BLaER1 (cell line): ENCODE measurements around the gene SFT2D2.
"Not testable (repeated sequence)": the region's sequence is repeated elsewhere in the genome, so short reads cannot be mapped to it uniquely, and the experiment has no call there.

Source experiments
- H3K27ac ChIP-seq: shearing (Covaris generic); formaldehyde crosslinking; 2 replicates; pipeline ENCODE4 v1.8.1; 2022
- H3K27me3 ChIP-seq: shearing (Covaris generic); formaldehyde crosslinking; 2 replicates; pipeline ENCODE4 v1.8.1; 2022
- H3K36me3 ChIP-seq: shearing (Covaris generic); formaldehyde crosslinking; 2 replicates; pipeline ENCODE4 v1.8.1; 2022
- H3K4me1 ChIP-seq: shearing (Covaris generic); formaldehyde crosslinking; 2 replicates; pipeline ENCODE4 v1.8.1; 2022
- H3K4me2 ChIP-seq: shearing (Covaris generic); formaldehyde crosslinking; 2 replicates; pipeline ENCODE4 v1.8.1; 2022
- H3K4me3 ChIP-seq: shearing (Covaris generic); formaldehyde crosslinking; 2 replicates; pipeline ENCODE4 v1.8.1; 2022
- H3K9ac ChIP-seq: shearing (Covaris generic); formaldehyde crosslinking; 2 replicates; pipeline ENCODE4 v1.8.1; 2022
- H3K9me3 ChIP-seq: shearing (Covaris generic); formaldehyde crosslinking; 2 replicates; pipeline ENCODE4 v1.8.1; 2022
- H4K20me1 ChIP-seq: shearing (Covaris generic); formaldehyde crosslinking; 2 replicates; pipeline ENCODE4 v1.8.1; 2022
- Cebpa-rat ChIP-seq: shearing (Covaris generic); IDR thresholded peaks from 2 replicates; pipeline ENCODE4 v1.8.1; 2022

Gene SFT2D2

DNA sequence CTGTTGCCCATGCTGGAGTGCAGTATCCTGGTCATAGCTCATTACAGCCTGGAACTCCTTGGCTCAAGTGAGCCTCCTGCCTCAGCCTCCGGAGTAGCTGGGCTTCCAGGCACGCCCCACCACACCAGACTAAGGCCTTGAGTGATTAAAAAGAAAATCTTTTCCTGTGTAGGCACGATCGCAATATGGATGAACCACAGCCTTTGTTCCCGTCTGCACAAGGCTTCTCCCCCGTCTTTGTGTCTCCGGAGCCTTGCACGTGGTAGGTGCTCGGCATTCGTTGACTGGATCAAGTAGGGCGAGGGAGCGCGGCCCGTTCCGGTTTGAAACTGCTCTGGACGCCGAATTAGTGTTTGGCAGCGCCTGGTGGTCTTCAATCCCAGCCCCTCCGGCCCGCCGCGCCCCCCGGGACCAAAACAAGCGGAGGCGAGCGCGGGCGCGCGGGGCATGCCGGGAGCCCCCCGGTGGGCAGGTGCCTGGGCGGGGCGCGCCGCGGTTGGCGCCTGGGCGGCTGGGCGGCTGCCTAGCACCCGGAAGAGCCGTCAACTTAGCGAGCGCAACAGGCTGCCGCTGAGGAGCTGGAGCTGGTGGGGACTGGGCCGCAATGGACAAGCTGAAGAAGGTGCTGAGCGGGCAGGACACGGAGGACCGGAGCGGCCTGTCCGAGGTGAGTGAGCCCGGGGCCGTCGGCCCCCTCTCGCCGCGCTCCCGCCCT, at the start of gene SFT2D2:
Gene SFT2D2 (plus strand): TSS at position 529 of the 715 bp plus-strand sequence. CDS start 76 bp downstream, at position 605.
- Histone ChIP-seq H3K9me3 (no peaks in the 10 kb centered on the region), H3K4me2 (peak within 1 kb of the TSS; percentile 92), H3K9ac (peak within 1 kb of the TSS; percentile 96), H3K27me3 (no peaks in the 10 kb centered on the region), H4K20me1 (peaks cover 46% of the 10 kb centered on the region), H3K4me1 (peaks cover 53% of the 10 kb centered on the region), H3K4me3 (peak within 1 kb of the TSS; percentile 94), H3K27ac (peak within 1 kb of the TSS; percentile 94), H3K36me3 (peaks cover 14% of the 10 kb centered on the region)
- TF ChIP-seq Cebpa-rat = no peak

DNA sequence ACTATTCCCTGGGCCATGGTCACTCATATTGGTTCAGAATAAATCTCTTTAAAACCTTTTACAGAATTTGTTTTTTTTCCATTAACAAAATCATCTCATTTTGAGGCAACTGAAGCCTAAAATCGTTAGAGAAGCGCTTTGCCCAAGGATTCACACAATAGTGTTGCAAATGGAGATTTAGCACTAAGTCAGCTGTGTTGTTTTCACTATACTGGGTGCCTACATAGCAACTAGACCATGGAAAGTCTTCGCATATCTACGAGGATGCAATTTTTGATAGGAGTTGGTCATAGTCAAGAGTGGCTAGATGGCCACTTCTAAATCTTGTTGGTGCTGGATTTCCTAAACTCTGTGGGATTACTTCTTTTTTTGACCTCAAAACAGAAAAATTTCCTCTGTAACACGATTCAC, 47.6 kb upstream of the SFT2D2 start:
- Histone ChIP-seq H3K4me2 (peak overlapping the region; percentile 62), H3K4me3 (peak overlapping the region; percentile 95), H4K20me1 (peaks cover 37% of the 10 kb centered on the region), H3K27ac (peak overlapping the region; percentile 84), H3K27me3 (no peaks in the 10 kb centered on the region), H3K4me1 (peaks cover 17% of the 10 kb centered on the region), H3K36me3 (no peaks in the 10 kb centered on the region), H3K9me3 (no peaks in the 10 kb centered on the region), H3K9ac (peak overlapping the region; percentile 90)
- TF ChIP-seq Cebpa-rat = no peak

- H3K36me3 ChIP-seq = no peaks in the 10 kb centered on the region
- H3K27ac ChIP-seq = peak within 1 kb of the TSS; percentile 84
- H3K9me3 ChIP-seq = no peaks in the 10 kb centered on the region
- peaks cover 41% of the 10 kb centered on the region for H4K20me1 ChIP-seq
- no peak for TF ChIP-seq Cebpa-rat
- peak within 1 kb of the TSS; percentile 90 for H3K9ac ChIP-seq
- H3K27me3 ChIP-seq = no peaks in the 10 kb centered on the region
- peak within 1 kb of the TSS; percentile 95 for H3K4me3 ChIP-seq
- H3K4me1 ChIP-seq = peaks cover 17% of the 10 kb centered on the region
- peak within 1 kb of the TSS; percentile 96 for H3K4me2 ChIP-seq
These were observed 47.0 kb upstream of the SFT2D2 start, which contains the start of gene TIPRL for GRCh38 chr1:168178638-168179437. Gene TIPRL (plus strand): TSS chr1:168178962. CDS start chr1:168179078, 116 bp downstream.

DNA sequence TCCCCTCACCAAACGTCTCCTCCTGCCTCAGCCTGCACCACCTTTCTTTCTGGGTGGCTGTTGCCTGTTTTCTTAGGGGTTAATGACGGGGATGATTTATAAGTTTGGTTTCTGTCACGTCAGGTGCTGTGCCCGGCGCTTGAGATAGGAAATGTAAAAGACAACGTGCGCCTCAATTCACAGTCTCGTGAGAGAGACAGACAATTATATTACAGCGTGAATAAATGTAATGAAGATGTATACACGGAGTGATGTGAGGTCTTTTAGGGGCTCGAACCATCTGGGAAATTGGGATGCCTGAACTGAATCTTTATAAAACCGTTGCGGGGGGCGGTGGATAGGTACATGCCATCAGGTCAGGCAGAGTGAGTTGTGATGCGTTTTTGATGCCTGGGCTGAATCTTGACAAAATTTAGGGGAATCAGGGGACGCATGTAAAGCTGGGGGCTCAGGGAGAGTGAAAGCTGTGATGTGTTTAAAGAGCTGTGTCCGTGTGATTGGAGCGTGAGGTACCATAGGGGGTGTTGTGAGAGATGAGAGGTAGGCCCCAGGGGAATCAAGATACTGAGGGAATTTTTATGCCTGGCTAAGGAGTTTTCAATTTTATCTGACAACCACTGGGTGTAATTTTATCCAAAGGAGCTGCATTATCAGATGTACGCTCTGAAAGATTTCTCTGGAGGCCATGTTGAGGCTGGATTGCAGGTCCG, 46.2 kb upstream of the SFT2D2 start:
- Histone ChIP-seq H3K27ac (peak overlapping the region; percentile 84), H3K27me3 (no peaks in the 10 kb centered on the region), H3K36me3 (peaks cover under 1% of the 10 kb centered on the region; the same call in 1 of the 2 replicates), H3K4me1 (peaks cover 17% of the 10 kb centered on the region), H3K9me3 (no peaks in the 10 kb centered on the region), H3K4me3 (peak overlapping the region; percentile 95), H3K4me2 (peak overlapping the region; percentile 96), H4K20me1 (peaks cover 43% of the 10 kb centered on the region), H3K9ac (peak overlapping the region; percentile 90)
- TF ChIP-seq Cebpa-rat = no peak

DNA sequence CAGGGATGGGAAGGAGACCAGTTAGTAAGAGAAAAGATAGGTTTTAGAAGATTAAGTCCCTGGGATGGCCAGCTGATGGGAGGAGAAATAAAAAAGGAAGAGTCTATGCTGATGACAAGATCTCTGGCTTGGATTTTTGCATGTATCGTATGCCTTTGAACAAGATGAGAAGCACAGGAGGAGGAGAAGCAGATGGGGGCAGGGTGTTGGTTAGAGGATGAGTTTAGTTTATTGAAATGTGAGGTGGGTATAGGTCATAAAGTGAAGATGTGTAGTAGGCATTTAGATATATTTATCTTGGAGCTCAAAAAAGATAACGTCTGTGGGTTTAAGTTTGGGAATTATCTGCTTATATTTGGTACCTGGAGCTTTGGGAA, 45.7 kb upstream of the SFT2D2 start:
- Histone ChIP-seq H3K36me3 (peaks cover 6% of the 10 kb centered on the region; the same call in 1 of the 2 replicates), H3K4me1 (peaks cover 17% of the 10 kb centered on the region), H3K27me3 (no peaks in the 10 kb centered on the region), H4K20me1 (peaks cover 43% of the 10 kb centered on the region), H3K4me3 (peak overlapping the region; percentile 95), H3K4me2 (peak overlapping the region; percentile 96), H3K9me3 (no peaks in the 10 kb centered on the region), H3K27ac (peak overlapping the region; percentile 84; the same call in 1 of the 2 replicates), H3K9ac (peak overlapping the region; percentile 90)
- no peak for TF ChIP-seq Cebpa-rat

GRCh38 chr1:168181063-168181720, 44.6 kb upstream of the SFT2D2 start:
- H3K27me3 ChIP-seq, H3K9ac ChIP-seq, H3K27ac ChIP-seq, H3K4me3 ChIP-seq, H3K9me3 ChIP-seq, H3K4me2 ChIP-seq: not testable (repeated sequence)
- H3K36me3 ChIP-seq = peaks cover 17% of the 10 kb centered on the region
- peaks cover 17% of the 10 kb centered on the region for H3K4me1 ChIP-seq
- peaks cover 46% of the 10 kb centered on the region for H4K20me1 ChIP-seq

DNA sequence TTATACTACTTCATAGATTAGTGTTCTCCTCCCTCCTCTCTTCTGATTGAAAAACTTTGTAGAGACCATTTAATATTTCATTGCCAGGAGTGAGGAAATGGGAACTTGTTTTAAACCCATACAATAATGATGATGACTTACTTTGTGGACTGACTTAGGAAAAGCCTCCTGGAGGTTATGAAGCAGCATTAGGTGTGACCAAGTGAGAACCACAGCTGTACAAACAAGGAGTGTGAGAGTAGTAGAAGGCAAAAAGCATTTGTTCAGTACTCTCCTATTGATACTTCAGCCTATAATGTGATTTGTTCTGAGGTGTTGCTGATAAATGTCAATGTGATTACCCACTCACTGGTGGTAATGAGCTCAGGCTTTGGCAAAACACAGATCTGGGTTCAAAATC, 38.6 kb upstream of the SFT2D2 start:
- Histone ChIP-seq H3K4me2 (no peak overlapping the region), H4K20me1 (peaks cover 35% of the 10 kb centered on the region), H3K4me3 (no peak overlapping the region), H3K4me1 (no peaks in the 10 kb centered on the region), H3K9ac (no peak overlapping the region), H3K27ac (no peak overlapping the region), H3K9me3 (no peaks in the 10 kb centered on the region), H3K36me3 (peaks cover 75% of the 10 kb centered on the region), H3K27me3 (no peaks in the 10 kb centered on the region)
- no peak for TF ChIP-seq Cebpa-rat

DNA sequence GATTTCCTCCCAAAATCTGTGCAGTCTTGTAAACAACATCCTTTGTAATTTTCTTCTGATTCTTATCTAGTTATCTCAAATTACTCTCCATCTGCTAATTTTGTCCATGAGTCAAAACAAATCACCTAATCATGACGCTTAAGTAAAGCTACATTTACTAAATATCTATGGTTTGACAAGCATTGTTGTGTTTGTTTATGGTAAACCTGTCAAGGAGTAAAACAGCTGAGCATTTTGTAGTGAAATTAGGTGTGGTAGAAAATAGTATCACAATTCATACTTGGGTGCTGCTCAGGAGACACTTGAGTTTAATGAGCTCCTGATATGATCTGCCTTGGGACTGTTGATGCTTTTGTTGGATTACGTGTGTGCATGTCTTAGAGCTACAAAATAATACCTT, 35.4 kb upstream of the SFT2D2 start:
- no peak overlapping the region for H3K4me3 ChIP-seq
- H3K27me3 ChIP-seq = no peaks in the 10 kb centered on the region
- peaks cover 19% of the 10 kb centered on the region for H4K20me1 ChIP-seq
- H3K9ac ChIP-seq = no peak overlapping the region
- no peak overlapping the region for H3K27ac ChIP-seq
- peaks cover 88% of the 10 kb centered on the region for H3K36me3 ChIP-seq
- no peaks in the 10 kb centered on the region for H3K9me3 ChIP-seq
- TF ChIP-seq Cebpa-rat = no peak
- H3K4me1 ChIP-seq = no peaks in the 10 kb centered on the region
- no peak overlapping the region for H3K4me2 ChIP-seq
